Colonic mucosa (tissue), 4 donors: ENCODE results near the gene DROSHA. TPM values are rescaled to one million over a fixed set of nuclear protein-coding genes. Genes with fewer than 3 reads are reported as not detected.
"Not testable (repeated sequence)": the region's sequence is repeated elsewhere in the genome, so short reads cannot be mapped to it uniquely, and the experiment has no call there.

Source experiments
- DNase-seq: peaks from one replicate; pipeline ENCODE4 v3.0.0-alpha.2; 2020
- H3K27ac ChIP-seq: fragments of 200-600 bp; one replicate; pipeline ENCODE4 v1.8.0; 2021
- H3K27me3 ChIP-seq: fragments of 200-600 bp; one replicate; pipeline ENCODE4 v1.8.0; 2021
- H3K36me3 ChIP-seq: fragments of 200-600 bp; one replicate; pipeline ENCODE4 v1.8.0; 2021
- H3K4me1 ChIP-seq: fragments of 200-600 bp; one replicate; pipeline ENCODE4 v1.8.0; 2021; ENCODE audit warnings: mild to moderate bottlenecking
- H3K4me3 ChIP-seq: fragments of 200-600 bp; one replicate; pipeline ENCODE4 v1.8.0; 2021
- H3K9ac ChIP-seq, 2 donors: one replicate each; pipeline ENCODE4 v1.7.0; 2013; ENCODE audit warnings: control low read depth in 2 of 2, low read depth in 2 of 2, low read length in 2 of 2
- H3K9me3 ChIP-seq: fragments of 200-600 bp; one replicate; pipeline ENCODE4 v1.8.0; 2021
- intact Hi-C: fragments of 100-400 bp; cut with DNase I; formaldehyde crosslinking; loops from one replicate; pipeline ENCODE4 v1.14.1; 2022
- total RNA-seq, 2 donors: library from RNA; stranded (reverse); fragmentation: NEBNext Ultra II Directional in 1 of 2; extraction: Animal tissue kit (Norgen Biotek cat#: 25700) in 1 of 2; gene quantifications; one replicate each; pipeline ENCODE4 v1.2.1, GENCODE V29; 2021
- TF ChIP-seq, protein P1 (sequence below): fragments of 200-600 bp; IDR thresholded peaks from one replicate; pipeline ENCODE4 v1.8.0; 2022; ENCODE audit warnings: antibody characterized with exemption, mild to moderate bottlenecking
- donor health status: healthy.
- donor health status: DM: no; HTN: no; CAD: no.
- donor health status: DM: no; HTN: no; CAD: no.

DROSHA gene
- total RNA-seq, 2 donors from 2014 or later, result 49.2 to 61.6 TPM

DNA sequence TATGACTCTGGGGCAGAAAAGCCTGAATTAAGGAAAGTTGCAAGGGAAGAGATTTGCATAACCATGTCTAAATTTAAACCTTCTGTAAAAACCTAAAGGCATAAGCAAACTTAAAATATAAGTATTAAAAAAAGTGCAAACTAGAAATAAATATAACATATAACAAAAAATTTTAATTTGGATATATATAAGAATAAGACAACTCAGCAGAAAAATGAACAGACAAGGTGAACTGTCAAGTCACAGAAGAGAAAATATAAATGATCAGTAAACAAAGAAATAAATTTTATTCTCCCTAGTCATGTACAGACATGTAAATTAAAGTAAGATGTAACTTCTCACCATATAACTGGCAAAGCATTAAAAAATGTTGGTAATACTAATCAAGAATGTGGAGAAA is 37.2 kb upstream of the DROSHA start:
- H3K9ac ChIP-seq, result no peak overlapping the region
- H3K4me3 ChIP-seq, result no peak overlapping the region
- H3K27ac ChIP-seq, result no peak overlapping the region
- DNase-seq, result no peak
- H3K9me3 ChIP-seq, result no peaks in the 10 kb centered on the region
- no peaks in the 10 kb centered on the region for H3K4me1 ChIP-seq
- no peaks in the 10 kb centered on the region for H3K36me3 ChIP-seq
- TF ChIP-seq, protein P1, sequence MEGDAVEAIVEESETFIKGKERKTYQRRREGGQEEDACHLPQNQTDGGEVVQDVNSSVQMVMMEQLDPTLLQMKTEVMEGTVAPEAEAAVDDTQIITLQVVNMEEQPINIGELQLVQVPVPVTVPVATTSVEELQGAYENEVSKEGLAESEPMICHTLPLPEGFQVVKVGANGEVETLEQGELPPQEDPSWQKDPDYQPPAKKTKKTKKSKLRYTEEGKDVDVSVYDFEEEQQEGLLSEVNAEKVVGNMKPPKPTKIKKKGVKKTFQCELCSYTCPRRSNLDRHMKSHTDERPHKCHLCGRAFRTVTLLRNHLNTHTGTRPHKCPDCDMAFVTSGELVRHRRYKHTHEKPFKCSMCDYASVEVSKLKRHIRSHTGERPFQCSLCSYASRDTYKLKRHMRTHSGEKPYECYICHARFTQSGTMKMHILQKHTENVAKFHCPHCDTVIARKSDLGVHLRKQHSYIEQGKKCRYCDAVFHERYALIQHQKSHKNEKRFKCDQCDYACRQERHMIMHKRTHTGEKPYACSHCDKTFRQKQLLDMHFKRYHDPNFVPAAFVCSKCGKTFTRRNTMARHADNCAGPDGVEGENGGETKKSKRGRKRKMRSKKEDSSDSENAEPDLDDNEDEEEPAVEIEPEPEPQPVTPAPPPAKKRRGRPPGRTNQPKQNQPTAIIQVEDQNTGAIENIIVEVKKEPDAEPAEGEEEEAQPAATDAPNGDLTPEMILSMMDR, result no peak
- intact Hi-C loops, result no loop called here
- H3K27me3 ChIP-seq, result no peaks in the 10 kb centered on the region

DNA sequence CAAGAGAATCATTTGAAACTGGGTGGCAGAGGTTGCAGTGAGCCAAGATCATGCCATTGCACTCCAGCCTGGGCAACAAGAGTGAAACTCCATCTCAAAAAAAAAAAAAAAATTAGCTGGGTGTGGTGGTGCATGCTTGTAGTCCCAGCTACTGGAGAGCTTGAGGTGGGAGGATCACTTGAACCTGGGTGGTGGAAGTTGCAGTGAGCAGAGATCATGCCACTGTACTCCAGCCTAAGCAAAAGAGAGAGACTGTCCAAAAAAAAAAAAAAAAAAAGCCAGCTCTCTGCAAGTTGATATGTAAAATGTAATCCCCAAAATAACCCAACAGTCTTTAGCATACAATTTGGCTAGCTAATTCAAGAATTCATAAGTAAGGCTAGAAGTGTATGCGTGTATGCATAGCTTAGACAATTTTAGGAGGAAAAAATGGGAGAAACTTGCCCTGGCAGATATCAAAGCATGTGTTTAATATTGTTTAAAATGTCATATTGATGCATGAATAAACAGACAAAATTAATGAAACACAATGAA is 36.5 kb upstream of the DROSHA start:
- no peaks in the 10 kb centered on the region for H3K27me3 ChIP-seq
- TF ChIP-seq, protein P1, result no peak

DNA sequence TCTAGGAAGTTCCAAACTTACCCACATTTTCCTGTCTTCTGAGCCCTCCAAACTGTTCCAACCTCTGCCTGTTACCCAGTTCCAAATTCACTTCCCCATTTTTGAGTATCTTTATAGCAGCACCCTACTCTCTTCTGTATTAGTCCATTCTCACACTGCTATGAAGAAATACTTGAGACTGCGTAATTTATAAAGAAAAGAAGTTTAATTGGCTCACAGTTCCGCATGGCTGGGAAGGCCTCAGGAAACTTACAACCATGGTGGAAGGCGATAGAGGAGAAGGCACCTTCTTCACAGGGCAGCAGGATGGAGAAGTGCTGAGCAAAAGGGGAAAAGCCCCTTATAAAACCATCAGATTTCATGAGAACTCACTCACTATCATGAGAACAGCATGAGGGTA is 34.5 kb upstream of the DROSHA start:
- H3K27me3 ChIP-seq, H3K9me3 ChIP-seq, H3K9ac ChIP-seq, intact Hi-C loops, H3K4me1 ChIP-seq, DNase-seq, H3K27ac ChIP-seq, H3K4me3 ChIP-seq, H3K36me3 ChIP-seq: not testable (repeated sequence)

More for the DNA sequence above, 36.5 kb upstream of the DROSHA start:
- intact Hi-C loops, result no loop called here
- Histone ChIP-seq H3K27ac (no peak overlapping the region), H3K36me3 (no peaks in the 10 kb centered on the region), H3K4me1 (no peaks in the 10 kb centered on the region), H3K9ac (no peak overlapping the region), H3K4me3 (no peak overlapping the region), H3K9me3 (no peaks in the 10 kb centered on the region)
- no peak for DNase-seq

DNA sequence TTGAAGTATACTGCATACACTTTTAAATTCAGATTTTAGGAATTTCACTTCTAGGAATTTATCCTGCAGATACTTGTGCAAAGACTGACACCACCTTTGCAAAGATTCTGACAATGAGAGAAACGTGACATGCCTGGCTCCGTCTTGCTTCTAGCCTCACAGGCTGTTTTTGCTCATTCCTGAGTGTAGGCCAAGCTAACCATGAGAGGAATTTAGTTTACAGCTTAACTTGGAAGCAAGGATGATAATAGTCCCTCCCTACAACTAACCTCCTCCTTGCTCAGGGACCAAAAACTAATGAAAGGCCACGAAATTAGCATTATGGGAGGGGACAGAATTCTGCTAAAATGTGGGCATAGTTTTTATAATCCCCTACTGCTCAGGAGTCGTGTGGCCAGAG is 31.3 kb upstream of the DROSHA start:
- H3K4me3 ChIP-seq, result no peak overlapping the region
- no peak overlapping the region for H3K27ac ChIP-seq
- no peaks in the 10 kb centered on the region for H3K27me3 ChIP-seq
- intact Hi-C loops, result no loop called here
- no peaks in the 10 kb centered on the region for H3K9me3 ChIP-seq
- H3K4me1 ChIP-seq, result no peaks in the 10 kb centered on the region
- DNase-seq, result no peak
- no peaks in the 10 kb centered on the region for H3K36me3 ChIP-seq
- H3K9ac ChIP-seq, result no peak overlapping the region
- TF ChIP-seq, protein P1, result no peak

DNA sequence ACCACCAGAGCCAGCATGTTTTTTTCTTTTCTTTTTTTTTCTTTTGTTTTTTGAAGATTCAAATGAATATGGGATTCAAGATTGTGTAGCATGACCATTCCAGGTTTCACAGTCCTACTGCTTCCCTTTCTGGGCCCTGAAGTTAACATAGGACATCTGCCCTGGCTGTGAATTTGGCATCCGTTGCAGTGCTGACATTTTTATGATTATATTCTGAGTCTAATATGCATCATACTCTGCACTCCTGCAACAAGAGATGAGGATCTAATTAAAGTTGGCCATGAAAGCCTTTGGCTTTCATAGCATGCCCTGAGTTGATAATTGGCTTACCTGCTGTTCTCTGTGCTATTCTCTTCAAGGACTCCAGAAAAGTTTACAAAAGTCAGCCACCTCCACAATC is 30.1 kb upstream of the DROSHA start:
- H3K27me3 ChIP-seq, result no peaks in the 10 kb centered on the region
- H3K27ac ChIP-seq, result no peak overlapping the region
- no peaks in the 10 kb centered on the region for H3K36me3 ChIP-seq
- H3K9me3 ChIP-seq, result no peaks in the 10 kb centered on the region
- TF ChIP-seq, protein P1, result no peak
- no peaks in the 10 kb centered on the region for H3K4me1 ChIP-seq
- H3K4me3 ChIP-seq, result no peak overlapping the region
- DNase-seq, result no peak
- H3K9ac ChIP-seq, result no peak overlapping the region
- intact Hi-C loops, result no loop called here

DNA sequence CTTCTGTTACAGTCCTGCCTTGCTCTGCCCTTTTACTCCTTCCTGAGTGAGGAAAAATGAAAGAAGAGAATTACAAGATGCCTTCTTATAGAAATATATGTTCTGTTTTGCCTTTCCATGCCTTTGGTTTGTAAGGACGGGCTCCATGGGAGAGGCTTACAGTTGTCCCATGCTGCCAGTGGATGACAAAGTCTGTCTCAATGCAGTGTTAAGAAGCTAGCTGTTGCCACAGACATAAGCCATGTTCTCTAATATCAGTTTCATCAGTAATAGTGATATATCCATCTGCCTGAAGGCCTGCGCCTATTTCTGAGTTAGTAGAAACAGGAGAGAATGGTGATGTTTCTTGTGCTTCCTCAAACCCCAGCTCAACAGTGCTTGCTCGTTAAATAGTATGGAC is 28.0 kb upstream of the DROSHA start:
- no peak for DNase-seq
- Histone ChIP-seq H3K36me3 (no peaks in the 10 kb centered on the region), H3K9ac (no peak overlapping the region), H3K9me3 (no peaks in the 10 kb centered on the region), H3K27ac (no peak overlapping the region), H3K4me1 (no peaks in the 10 kb centered on the region), H3K4me3 (no peak overlapping the region), H3K27me3 (no peaks in the 10 kb centered on the region)
- intact Hi-C loops, result no loop called here
- TF ChIP-seq, protein P1, result no peak
